ENCODE results near the gene IVNS1ABP. TPM values are rescaled to one million over a fixed set of nuclear protein-coding genes. Genes with fewer than 3 reads are reported as not detected.
"Not testable (repeated sequence)": the region's sequence is repeated elsewhere in the genome, so short reads cannot be mapped to it uniquely, and the experiment has no call there.

Gene IVNS1ABP
- 56.5 and 75.6 TPM in 2 replicates for total RNA-seq

GRCh38 chr1:185317034-185317885, at the start of gene IVNS1ABP:
IVNS1ABP (minus strand) TSS chr1:185317243; CDS start chr1:185309493, 7,750 bp downstream.
- peak within 1 kb of the TSS; percentile 91 for H3K4me3 ChIP-seq (ENCODE audit: low read depth, low read length)
- peak; percentile 59 for DNase-seq (ENCODE audit: low read depth)
- peak; percentile 36 for TF ChIP-seq CTCF (conservative IDR thresholded peaks at IDR 0.05; ENCODE audit: low read depth, low read length)

GRCh38 chr1:185365951-185366350, 48.9 kb upstream of the IVNS1ABP start:
- no peak for TF ChIP-seq CTCF (conservative IDR thresholded peaks at IDR 0.05; ENCODE audit: low read depth, low read length)
- H3K4me3 ChIP-seq (ENCODE audit: low read depth, low read length): no peak overlapping the region
- no peak for DNase-seq (ENCODE audit: low read depth)

- DNase-seq (ENCODE audit: low read depth); H3K4me3 ChIP-seq (ENCODE audit: low read depth, low read length): not testable (repeated sequence)
Measured at GRCh38 chr1:185364528-185364927, 47.5 kb upstream of the IVNS1ABP start.

DNA sequence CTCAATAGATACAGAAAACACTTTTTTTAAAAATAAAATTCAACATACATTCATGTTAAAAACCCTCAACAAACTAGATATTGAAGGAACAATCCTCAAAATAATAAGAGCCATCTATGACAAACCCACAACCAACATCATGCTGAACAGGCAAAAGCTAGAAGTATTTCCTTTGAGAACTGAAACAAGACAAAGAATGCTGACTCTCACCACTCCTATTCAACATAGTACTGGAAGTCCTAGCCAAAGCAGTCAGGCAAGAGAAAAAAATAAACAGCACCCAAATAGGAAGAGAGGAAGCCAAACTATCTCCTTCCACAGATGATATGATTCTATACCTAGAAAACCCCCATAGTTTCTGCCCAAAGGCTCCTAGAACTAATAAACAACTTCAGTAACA, 46.2 kb upstream of the IVNS1ABP start:
- no peak overlapping the region for H3K4me3 ChIP-seq (ENCODE audit: low read depth, low read length)
- DNase-seq (ENCODE audit: low read depth): no peak
- TF ChIP-seq CTCF (conservative IDR thresholded peaks at IDR 0.05; ENCODE audit: low read depth, low read length): no peak

DNA sequence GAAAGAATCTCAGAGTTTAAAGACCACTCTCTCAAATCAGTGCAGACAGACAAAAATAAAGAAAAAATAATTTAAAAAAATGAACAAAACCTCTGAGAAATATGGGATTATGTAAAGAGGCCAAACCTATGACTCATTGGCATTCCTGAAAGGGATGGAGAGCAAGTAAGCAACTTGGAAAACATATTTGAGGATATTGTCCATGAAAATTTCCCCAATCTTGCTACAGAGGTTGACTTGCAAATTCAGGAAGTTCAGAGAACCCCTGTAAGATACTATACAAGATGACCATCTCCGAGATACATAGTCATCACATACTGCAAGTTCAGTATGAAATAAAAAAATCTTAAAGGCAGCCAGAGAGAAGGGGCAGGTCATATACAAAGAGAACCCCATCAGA, 43.7 kb upstream of the IVNS1ABP start:
- DNase-seq (ENCODE audit: low read depth): no peak
- TF ChIP-seq CTCF (conservative IDR thresholded peaks at IDR 0.05; ENCODE audit: low read depth, low read length): no peak
- no peak overlapping the region for H3K4me3 ChIP-seq (ENCODE audit: low read depth, low read length)

- no peak for TF ChIP-seq CTCF (conservative IDR thresholded peaks at IDR 0.05; ENCODE audit: low read depth, low read length)
- no peak for DNase-seq (ENCODE audit: low read depth)
- H3K4me3 ChIP-seq (ENCODE audit: low read depth, low read length): no peak overlapping the region
Measured at GRCh38 chr1:185358957-185359356, 41.9 kb upstream of the IVNS1ABP start.

DNA sequence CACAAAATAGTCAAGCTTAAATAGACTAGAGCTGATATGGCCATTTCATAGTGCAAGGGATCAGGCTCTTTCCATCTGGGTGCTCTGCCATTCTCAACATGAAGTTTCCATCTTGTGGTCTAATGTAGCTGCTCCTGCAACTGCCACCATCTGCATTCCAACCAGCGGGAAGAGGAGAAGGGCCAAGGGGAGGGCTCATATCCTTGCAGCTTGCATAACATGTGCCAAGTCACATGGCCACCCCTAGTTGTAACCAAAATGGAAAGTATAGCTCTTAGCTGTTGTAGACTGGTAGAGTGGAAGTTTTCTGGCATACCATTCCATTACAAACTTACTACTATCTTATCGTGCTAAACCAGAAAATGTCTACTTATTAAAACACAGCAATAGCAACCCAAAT, 38.9 kb upstream of the IVNS1ABP start:
- no peak overlapping the region for H3K4me3 ChIP-seq (ENCODE audit: low read depth, low read length)
- no peak for DNase-seq (ENCODE audit: low read depth)
- no peak for TF ChIP-seq CTCF (conservative IDR thresholded peaks at IDR 0.05; ENCODE audit: low read depth, low read length)

Measured in epithelial cell of proximal tubule (primary cell).